ENCODE data around the gene VPS13D.

Gene VPS13D

DNA sequence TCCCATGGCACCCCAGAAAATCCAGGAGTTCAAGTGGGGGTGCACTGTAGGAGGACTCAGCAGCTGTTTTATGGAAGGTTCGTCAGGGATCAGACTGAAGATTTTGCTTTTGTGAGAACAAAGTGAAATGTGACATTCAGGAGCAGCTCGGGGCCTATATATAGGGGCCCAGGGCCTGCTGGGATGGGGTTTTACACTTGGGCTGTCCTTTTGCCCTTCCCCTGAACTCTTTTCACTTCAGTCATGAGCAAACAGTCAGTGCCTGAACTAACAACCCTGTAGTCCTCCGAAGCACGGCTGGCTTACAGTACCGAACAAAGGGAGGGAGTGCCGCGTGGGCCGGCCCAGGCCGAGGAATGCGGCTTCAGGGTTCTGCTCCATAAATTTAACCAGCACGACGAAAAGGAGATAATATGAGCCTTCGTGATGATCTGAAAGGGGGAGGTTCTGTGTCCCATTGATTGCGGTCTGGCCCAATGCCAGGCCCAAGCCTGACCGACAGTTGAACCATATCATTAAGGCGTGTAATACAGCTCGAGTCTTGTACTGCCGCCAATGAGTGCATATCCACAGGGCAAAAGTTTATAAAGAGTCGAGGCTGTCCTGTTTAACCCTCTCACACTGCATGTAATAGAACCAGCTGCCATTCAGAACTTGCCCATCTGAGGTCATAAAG lies 248.2 kb downstream of the VPS13D start:
- no peaks in the 10 kb centered on the region for H3K36me3 ChIP-seq (ENCODE audit: low read depth)
- peak overlapping the region; percentile 40 for H3K27ac ChIP-seq (ENCODE audit: poor library complexity, severe bottlenecking)
- H3K9me3 ChIP-seq (ENCODE audit: severe bottlenecking): no peaks in the 10 kb centered on the region
- H3K4me1 ChIP-seq (ENCODE audit: insufficient read depth, poor library complexity, severe bottlenecking): peaks cover 41% of the 10 kb centered on the region
- DNase-seq (ENCODE audit: low spot score) (peak; percentile 90), ATAC-seq (ENCODE audit: low read depth) (peak; percentile 79)
- no peak overlapping the region for H3K4me3 ChIP-seq (ENCODE audit: severe bottlenecking)
- TF ChIP-seq, protein P1, sequence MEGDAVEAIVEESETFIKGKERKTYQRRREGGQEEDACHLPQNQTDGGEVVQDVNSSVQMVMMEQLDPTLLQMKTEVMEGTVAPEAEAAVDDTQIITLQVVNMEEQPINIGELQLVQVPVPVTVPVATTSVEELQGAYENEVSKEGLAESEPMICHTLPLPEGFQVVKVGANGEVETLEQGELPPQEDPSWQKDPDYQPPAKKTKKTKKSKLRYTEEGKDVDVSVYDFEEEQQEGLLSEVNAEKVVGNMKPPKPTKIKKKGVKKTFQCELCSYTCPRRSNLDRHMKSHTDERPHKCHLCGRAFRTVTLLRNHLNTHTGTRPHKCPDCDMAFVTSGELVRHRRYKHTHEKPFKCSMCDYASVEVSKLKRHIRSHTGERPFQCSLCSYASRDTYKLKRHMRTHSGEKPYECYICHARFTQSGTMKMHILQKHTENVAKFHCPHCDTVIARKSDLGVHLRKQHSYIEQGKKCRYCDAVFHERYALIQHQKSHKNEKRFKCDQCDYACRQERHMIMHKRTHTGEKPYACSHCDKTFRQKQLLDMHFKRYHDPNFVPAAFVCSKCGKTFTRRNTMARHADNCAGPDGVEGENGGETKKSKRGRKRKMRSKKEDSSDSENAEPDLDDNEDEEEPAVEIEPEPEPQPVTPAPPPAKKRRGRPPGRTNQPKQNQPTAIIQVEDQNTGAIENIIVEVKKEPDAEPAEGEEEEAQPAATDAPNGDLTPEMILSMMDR (IDR thresholded peaks at IDR 0.05; ENCODE audit: poor library complexity, severe bottlenecking): no peak
- no peaks in the 10 kb centered on the region for H3K27me3 ChIP-seq (ENCODE audit: insufficient read depth, poor library complexity, severe bottlenecking)

DNA sequence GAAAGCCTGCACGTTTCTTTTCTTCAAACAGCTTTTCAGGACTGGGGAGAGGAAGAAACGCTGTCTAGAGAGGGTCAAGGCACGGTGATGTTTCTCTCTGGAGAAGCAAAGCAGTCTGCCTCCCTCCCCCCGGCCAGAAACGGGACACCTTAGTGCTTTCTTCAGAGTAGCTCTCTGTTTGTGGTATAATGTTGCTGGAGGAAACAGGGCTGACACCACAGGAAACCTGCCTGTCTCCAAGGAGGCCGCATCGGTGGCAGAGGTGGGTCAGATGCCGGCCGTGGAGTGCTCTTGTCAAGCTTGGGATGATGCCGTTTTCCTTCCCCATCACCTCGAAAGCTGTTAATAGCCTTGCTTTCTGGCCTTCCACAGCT lies 248.8 kb downstream of the VPS13D start:
- H3K27ac ChIP-seq (ENCODE audit: poor library complexity, severe bottlenecking): peak overlapping the region; percentile 40
- H3K9me3 ChIP-seq (ENCODE audit: severe bottlenecking): no peaks in the 10 kb centered on the region
- DNase-seq (ENCODE audit: low spot score) (no peak), ATAC-seq (ENCODE audit: low read depth) (peak; percentile 26)
- H3K4me1 ChIP-seq (ENCODE audit: insufficient read depth, poor library complexity, severe bottlenecking): peaks cover 41% of the 10 kb centered on the region
- no peaks in the 10 kb centered on the region for H3K27me3 ChIP-seq (ENCODE audit: insufficient read depth, poor library complexity, severe bottlenecking)
- TF ChIP-seq, protein P1 (IDR thresholded peaks at IDR 0.05; ENCODE audit: poor library complexity, severe bottlenecking): no peak
- H3K4me3 ChIP-seq (ENCODE audit: severe bottlenecking): no peak overlapping the region
- no peaks in the 10 kb centered on the region for H3K36me3 ChIP-seq (ENCODE audit: low read depth)

GRCh38 chr1:12479311-12479710 lies 249.5 kb downstream of the VPS13D start:
- Histone ChIP-seq H3K4me1 (ENCODE audit: insufficient read depth, poor library complexity, severe bottlenecking) (peaks cover 41% of the 10 kb centered on the region), H3K9me3 (ENCODE audit: severe bottlenecking) (no peaks in the 10 kb centered on the region), H3K4me3 (ENCODE audit: severe bottlenecking) (no peak overlapping the region), H3K27ac (ENCODE audit: poor library complexity, severe bottlenecking) (no peak overlapping the region), H3K27me3 (ENCODE audit: insufficient read depth, poor library complexity, severe bottlenecking) (no peaks in the 10 kb centered on the region), H3K36me3 (ENCODE audit: low read depth) (no peaks in the 10 kb centered on the region)
- TF ChIP-seq, protein P1 (IDR thresholded peaks at IDR 0.05; ENCODE audit: poor library complexity, severe bottlenecking): no peak
- ATAC-seq (ENCODE audit: low read depth): no peak
- DNase-seq (ENCODE audit: low spot score): no peak

- no peak overlapping the region for H3K4me3 ChIP-seq (ENCODE audit: severe bottlenecking)
- H3K36me3 ChIP-seq (ENCODE audit: low read depth): no peaks in the 10 kb centered on the region
- DNase-seq (ENCODE audit: low spot score) (no peak), ATAC-seq (ENCODE audit: low read depth) (no peak)
- no peaks in the 10 kb centered on the region for H3K9me3 ChIP-seq (ENCODE audit: severe bottlenecking)
- no peaks in the 10 kb centered on the region for H3K27me3 ChIP-seq (ENCODE audit: insufficient read depth, poor library complexity, severe bottlenecking)
- H3K27ac ChIP-seq (ENCODE audit: poor library complexity, severe bottlenecking): peak overlapping the region; percentile 54
- H3K4me1 ChIP-seq (ENCODE audit: insufficient read depth, poor library complexity, severe bottlenecking): peaks cover 40% of the 10 kb centered on the region
- TF ChIP-seq, protein P1 (IDR thresholded peaks at IDR 0.05; ENCODE audit: poor library complexity, severe bottlenecking): no peak
These were observed 250.2 kb downstream of the VPS13D start for GRCh38 chr1:12480041-12480440.

DNA sequence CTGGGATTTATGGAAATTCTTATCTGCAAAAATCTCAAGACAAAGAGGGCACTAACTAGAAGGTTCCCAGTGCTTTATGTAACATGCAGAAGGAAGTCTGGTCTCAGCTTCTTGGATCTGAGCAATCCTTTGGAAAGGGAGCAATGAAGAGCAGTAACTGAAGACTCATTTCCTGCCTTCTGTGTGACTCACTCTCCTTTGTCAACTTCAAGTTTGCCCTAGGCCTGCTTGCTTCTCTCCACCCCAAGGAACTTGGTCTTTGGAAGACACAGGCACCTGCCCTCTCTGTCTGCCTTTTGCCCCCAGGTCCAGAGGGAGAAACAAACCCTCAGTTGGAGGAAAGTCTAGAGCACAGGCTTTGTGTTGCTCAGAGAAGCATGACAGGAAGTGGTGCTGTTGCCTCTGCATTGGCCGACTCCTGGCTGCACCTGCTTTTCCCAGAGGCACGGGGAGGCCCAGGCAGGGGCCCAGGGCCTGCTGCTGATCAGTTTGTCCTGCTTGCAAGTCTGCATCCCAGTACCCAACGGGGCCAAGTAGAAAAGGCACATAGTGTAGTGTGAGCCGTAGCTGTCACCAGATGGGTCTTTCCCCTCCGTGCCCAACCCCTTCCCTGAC lies 251.0 kb downstream of the VPS13D start:
- no peak for DNase-seq (ENCODE audit: low spot score)
- Histone ChIP-seq H3K36me3 (ENCODE audit: low read depth) (no peaks in the 10 kb centered on the region), H3K27ac (ENCODE audit: poor library complexity, severe bottlenecking) (peak overlapping the region; percentile 54), H3K27me3 (ENCODE audit: insufficient read depth, poor library complexity, severe bottlenecking) (no peaks in the 10 kb centered on the region), H3K4me3 (ENCODE audit: severe bottlenecking) (no peak overlapping the region), H3K9me3 (ENCODE audit: severe bottlenecking) (no peaks in the 10 kb centered on the region), H3K4me1 (ENCODE audit: insufficient read depth, poor library complexity, severe bottlenecking) (peaks cover 42% of the 10 kb centered on the region)
- ATAC-seq (ENCODE audit: low read depth): peak; percentile 80
- TF ChIP-seq, protein P1 (IDR thresholded peaks at IDR 0.05; ENCODE audit: poor library complexity, severe bottlenecking): no peak
